Choroid plexus epithelial cell (primary cell): ENCODE measurements around the gene SNTG2.
A peak's percentile ranks its signal among the peaks of the same experiment; 100 is the strongest.
"Not testable (repeated sequence)": the region's sequence is repeated elsewhere in the genome, so short reads cannot be mapped to it uniquely, and the experiment has no call there.

Experiments
- DNase-seq: peaks from one replicate; pipeline ENCODE4 v3.0.0-alpha.2; 2010; ENCODE audit warnings: low read depth
- H3K4me3 ChIP-seq: 2 replicates; pipeline ENCODE4 v1.5.1; 2011; ENCODE audit warnings: low read depth, mild to moderate bottlenecking, control low read depth, low read length, moderate library complexity
- TF ChIP-seq, protein P1 (sequence below): conservative IDR thresholded peaks from 2 replicates; pipeline ENCODE4 v1.5.1; 2011; ENCODE audit warnings: low read depth, mild to moderate bottlenecking, control low read depth, inconsistent platforms, low read length, moderate library complexity

The SNTG2 gene

DNA sequence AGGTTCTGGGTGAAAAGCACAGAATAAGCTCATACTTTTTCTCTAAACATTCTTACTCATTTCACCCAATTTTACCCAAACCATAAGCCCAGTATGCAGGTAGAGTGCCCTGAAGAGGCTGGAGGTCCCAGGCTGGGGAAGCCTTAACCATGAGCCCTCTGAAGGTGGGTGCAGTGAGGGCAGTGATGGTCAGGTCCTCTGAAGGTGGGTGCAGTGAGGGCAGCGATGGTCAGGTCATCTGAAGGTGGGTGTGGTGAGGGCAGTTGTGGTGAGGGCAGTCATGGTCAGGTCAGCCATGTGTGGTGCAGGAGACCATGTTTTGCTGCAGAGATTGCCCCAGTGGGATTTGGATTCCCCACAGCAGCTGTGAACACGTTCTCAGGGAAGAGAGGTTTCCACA lies 148.8 kb downstream of the SNTG2 start:
- no peak overlapping the region for H3K4me3 ChIP-seq
- DNase-seq = no peak
- TF ChIP-seq, protein P1, sequence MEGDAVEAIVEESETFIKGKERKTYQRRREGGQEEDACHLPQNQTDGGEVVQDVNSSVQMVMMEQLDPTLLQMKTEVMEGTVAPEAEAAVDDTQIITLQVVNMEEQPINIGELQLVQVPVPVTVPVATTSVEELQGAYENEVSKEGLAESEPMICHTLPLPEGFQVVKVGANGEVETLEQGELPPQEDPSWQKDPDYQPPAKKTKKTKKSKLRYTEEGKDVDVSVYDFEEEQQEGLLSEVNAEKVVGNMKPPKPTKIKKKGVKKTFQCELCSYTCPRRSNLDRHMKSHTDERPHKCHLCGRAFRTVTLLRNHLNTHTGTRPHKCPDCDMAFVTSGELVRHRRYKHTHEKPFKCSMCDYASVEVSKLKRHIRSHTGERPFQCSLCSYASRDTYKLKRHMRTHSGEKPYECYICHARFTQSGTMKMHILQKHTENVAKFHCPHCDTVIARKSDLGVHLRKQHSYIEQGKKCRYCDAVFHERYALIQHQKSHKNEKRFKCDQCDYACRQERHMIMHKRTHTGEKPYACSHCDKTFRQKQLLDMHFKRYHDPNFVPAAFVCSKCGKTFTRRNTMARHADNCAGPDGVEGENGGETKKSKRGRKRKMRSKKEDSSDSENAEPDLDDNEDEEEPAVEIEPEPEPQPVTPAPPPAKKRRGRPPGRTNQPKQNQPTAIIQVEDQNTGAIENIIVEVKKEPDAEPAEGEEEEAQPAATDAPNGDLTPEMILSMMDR = no peak

DNA sequence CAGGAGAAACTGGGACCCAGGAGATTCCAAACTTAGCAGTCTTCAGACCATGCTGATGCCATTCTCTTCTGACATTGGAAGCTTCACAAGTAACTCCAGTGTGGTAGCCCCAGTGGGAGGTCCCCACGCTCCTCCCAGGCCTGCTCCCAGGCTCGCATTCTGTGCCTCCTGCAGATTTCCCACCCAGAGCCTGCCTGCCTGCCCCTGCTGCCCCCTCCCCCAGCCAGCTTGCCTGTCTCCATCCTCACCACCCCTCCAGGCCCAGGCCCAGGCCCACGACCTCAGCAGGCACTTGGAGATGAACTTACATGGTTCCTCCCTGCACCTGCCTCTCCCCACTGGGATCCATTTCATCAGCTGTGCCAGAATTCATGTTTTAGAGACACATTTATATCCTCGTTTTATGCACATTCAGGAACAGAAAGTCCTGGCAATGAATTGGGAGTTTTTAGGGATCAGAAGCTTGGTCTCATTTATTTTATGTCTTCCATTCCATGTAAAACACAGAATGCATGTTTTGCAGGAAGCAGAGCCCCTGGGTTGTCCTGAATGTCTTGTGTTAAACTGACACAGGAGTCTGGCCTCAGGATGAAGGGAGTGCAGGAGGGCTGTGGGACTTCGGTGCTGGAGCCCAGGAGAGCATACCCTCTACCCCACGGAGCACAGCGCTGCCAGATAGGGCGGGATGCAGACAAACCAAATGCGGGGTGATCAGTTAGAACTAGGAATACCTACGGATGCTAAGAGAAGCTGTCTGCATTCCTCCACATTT lies 150.5 kb downstream of the SNTG2 start:
- no peak for DNase-seq
- H3K4me3 ChIP-seq = no peak overlapping the region
- TF ChIP-seq, protein P1 = no peak

DNA sequence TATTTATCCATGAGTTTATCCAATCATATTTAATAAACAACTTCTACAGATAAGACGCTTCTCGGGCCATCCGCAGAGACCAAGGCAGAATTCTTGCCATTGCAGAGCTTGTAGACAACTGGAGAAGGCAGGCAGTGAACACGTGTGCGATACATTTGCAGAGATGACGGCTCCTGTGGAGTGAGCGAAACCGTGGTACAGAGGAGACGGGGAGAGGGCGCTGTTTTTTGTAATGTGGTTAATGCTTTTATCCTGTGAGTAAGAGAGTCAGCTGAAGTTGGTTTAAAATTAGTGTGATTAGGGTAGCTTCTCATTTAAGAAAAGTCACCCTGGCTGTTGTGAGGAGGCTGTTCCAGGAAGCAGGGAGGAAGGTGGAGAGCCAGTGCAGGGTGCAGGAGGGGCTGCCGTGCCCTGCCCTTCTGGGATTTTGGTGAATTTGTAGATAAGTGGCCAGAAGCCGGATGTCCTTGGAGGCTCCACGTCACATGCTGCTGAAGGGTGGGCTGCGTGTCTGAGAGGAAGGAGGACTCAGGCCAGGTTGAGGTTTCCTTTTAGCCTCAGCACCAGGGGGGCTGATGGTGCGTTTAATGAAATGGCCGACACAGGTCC lies 151.4 kb downstream of the SNTG2 start:
- DNase-seq = peak; percentile 3
- no peak overlapping the region for H3K4me3 ChIP-seq
- TF ChIP-seq, protein P1 = no peak

DNA sequence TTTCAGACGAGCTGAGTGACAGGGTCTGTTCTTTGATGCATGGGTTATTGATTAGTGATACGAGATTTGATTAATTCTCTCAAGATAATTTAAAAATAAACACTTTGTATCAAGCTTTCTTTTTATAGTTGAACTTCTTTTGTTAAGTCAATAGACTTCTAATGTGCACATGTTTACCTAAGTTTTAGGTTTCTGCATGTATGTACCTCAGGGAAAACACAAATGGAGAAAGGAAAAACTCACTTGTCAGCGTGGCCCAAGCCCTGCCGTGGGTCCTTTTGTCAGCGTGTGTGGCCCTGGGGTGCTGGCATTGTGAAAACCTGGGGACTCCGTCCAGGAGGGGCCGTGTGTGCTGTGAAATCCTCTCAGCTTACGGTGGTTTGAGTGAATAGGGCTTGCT lies 153.7 kb downstream of the SNTG2 start:
- DNase-seq = no peak
- TF ChIP-seq, protein P1 = no peak
- no peak overlapping the region for H3K4me3 ChIP-seq

DNA sequence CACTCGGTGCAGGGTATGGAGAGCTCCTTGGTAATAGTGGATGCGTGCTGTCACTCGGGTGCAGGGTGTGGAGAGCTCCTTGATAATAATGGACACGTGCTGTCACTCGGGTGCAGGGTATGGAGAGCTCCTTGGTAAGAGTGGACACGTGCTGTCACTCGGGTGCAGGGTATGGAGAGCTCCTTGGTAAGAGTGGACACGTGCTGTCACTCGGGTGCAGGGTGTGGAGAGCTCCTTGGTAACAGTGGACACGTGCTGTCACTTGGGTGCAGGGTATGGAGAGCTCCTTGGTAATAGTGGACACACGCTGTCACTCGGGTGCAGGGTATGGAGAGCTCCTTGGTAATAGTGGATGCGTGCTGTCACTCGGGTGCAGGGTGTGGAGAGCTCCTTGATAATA lies 155.7 kb downstream of the SNTG2 start:
- H3K4me3 ChIP-seq, DNase-seq: not testable (repeated sequence)

DNA sequence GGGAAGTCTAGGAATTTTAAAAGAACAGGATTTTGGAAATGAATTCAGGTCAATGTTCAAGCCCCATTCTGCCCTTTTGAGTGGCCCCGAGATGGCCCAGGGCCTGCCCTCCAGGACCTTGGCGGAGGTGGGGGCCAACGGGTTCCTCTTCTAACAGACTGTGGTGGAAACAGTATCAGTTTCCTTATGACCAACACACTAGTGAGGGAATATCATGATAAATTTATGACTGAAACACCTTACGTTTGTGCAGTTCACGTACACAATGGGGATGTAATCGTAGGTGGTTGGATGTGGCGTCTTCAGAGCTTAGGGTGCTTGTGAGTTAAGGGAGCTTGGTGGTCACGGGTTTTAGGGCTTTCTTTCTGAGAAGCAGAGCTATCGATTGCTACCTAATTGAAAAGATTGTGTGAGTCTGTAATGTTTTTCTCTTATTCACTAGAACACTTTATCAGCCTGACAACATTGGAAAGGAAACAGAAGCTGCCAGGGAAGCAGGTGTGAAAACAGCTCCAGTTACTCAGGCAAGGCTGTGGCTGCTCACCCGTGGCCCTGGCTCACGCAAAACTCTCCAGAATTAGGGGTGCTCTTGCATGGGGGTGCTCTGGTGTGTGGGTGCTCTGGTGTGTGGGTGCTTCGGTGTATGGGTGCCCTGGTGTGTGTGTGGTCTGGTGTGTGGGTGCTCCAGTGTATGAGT lies 165.3 kb downstream of the SNTG2 start:
- no peak for DNase-seq
- H3K4me3 ChIP-seq = no peak overlapping the region
- TF ChIP-seq, protein P1 = no peak

DNA sequence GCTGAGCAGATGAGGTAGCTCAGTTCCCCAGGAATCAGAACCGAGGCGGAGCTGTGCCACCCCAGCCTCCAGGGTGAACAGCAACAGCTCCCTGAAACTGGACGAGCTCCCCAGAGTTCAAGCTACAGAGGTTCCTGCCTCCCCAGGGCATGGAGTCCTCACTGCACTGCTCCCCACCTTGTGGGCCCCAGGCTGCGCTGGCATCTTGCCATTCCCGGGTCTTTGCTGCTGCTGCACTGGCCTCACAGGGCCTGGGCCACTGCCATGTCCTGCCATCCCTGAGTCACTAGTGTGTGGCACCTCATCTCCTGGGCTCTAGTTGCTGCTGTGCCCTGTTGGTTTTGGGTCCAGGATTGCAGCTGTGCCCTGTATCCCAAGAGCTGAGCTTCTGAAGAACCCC lies 166.9 kb downstream of the SNTG2 start:
- TF ChIP-seq, protein P1 = no peak
- DNase-seq = no peak
- H3K4me3 ChIP-seq = no peak overlapping the region
